ENCODE results near the gene OSTN. TPM values are rescaled to one million over a fixed set of nuclear protein-coding genes. Genes with fewer than 3 reads are reported as not detected.

OSTN gene
- polyA plus RNA-seq, 1 donor from 2014 or later, result 0.17 TPM

DNA sequence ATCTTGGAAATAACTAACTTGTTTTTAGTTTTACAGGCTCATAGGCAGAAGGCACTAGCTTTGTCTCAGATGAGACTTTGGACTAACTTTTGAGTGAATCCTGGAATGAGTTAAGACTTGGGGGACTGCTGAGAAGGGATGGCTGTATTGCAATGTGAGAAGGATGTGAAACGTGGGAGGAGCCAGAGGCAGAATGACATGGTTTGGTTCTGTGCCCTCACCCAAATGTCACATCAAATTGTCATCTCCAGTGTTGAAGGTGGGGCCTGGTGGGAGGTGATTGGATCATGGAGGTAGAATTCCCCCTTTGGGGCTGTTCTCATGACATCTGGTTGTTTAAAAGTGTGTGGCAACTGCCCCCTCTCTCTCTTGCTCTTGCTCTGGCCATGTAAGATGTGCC lies 101.4 kb downstream of the OSTN start:
- H3K4me3 ChIP-seq (ENCODE audit: low read length), result no peak overlapping the region
- H2AFZ ChIP-seq (ENCODE audit: low read depth, low read length), result no peak overlapping the region
- TF ChIP-seq EP300 (conservative IDR thresholded peaks at IDR 0.05; ENCODE audit: poor library complexity, severe bottlenecking) (no peak), MXI1 (conservative IDR thresholded peaks at IDR 0.05; ENCODE audit: poor library complexity, severe bottlenecking) (no peak), POLR2AphosphoS5 (IDR thresholded peaks at IDR 0.05) (no peak), TAF1 (IDR thresholded peaks at IDR 0.05; ENCODE audit: low read depth) (no peak), SMC3 (conservative IDR thresholded peaks at IDR 0.05; ENCODE audit: poor library complexity) (no peak), EZH2 (IDR thresholded peaks at IDR 0.05; ENCODE audit: borderline replicate concordance, insufficient read depth, low read length, poor library complexity, severe bottlenecking) (no peak), RAD21 (conservative IDR thresholded peaks at IDR 0.05) (no peak)
- TF ChIP-seq, protein P1, sequence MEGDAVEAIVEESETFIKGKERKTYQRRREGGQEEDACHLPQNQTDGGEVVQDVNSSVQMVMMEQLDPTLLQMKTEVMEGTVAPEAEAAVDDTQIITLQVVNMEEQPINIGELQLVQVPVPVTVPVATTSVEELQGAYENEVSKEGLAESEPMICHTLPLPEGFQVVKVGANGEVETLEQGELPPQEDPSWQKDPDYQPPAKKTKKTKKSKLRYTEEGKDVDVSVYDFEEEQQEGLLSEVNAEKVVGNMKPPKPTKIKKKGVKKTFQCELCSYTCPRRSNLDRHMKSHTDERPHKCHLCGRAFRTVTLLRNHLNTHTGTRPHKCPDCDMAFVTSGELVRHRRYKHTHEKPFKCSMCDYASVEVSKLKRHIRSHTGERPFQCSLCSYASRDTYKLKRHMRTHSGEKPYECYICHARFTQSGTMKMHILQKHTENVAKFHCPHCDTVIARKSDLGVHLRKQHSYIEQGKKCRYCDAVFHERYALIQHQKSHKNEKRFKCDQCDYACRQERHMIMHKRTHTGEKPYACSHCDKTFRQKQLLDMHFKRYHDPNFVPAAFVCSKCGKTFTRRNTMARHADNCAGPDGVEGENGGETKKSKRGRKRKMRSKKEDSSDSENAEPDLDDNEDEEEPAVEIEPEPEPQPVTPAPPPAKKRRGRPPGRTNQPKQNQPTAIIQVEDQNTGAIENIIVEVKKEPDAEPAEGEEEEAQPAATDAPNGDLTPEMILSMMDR (IDR thresholded peaks at IDR 0.05; ENCODE audit: poor library complexity, severe bottlenecking), result no peak
- TF ChIP-seq, protein P2, sequence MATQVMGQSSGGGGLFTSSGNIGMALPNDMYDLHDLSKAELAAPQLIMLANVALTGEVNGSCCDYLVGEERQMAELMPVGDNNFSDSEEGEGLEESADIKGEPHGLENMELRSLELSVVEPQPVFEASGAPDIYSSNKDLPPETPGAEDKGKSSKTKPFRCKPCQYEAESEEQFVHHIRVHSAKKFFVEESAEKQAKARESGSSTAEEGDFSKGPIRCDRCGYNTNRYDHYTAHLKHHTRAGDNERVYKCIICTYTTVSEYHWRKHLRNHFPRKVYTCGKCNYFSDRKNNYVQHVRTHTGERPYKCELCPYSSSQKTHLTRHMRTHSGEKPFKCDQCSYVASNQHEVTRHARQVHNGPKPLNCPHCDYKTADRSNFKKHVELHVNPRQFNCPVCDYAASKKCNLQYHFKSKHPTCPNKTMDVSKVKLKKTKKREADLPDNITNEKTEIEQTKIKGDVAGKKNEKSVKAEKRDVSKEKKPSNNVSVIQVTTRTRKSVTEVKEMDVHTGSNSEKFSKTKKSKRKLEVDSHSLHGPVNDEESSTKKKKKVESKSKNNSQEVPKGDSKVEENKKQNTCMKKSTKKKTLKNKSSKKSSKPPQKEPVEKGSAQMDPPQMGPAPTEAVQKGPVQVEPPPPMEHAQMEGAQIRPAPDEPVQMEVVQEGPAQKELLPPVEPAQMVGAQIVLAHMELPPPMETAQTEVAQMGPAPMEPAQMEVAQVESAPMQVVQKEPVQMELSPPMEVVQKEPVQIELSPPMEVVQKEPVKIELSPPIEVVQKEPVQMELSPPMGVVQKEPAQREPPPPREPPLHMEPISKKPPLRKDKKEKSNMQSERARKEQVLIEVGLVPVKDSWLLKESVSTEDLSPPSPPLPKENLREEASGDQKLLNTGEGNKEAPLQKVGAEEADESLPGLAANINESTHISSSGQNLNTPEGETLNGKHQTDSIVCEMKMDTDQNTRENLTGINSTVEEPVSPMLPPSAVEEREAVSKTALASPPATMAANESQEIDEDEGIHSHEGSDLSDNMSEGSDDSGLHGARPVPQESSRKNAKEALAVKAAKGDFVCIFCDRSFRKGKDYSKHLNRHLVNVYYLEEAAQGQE (IDR thresholded peaks at IDR 0.05; ENCODE audit: borderline replicate concordance), result no peak
- no peaks in the 10 kb centered on the region for H3K9me2 ChIP-seq (ENCODE audit: insufficient read depth, low read length)
- no peak overlapping the region for H3K4me2 ChIP-seq (ENCODE audit: low read length)
- H3F3A ChIP-seq (ENCODE audit: insufficient read depth, low read length, poor library complexity, severe bottlenecking), result no peaks in the 10 kb centered on the region
- no peaks in the 10 kb centered on the region for H3K9me3 ChIP-seq (ENCODE audit: low read length)
- H3K9ac ChIP-seq (ENCODE audit: low read length), result no peak overlapping the region
- H3K36me3 ChIP-seq (ENCODE audit: insufficient read depth, low read length), result no peaks in the 10 kb centered on the region
- no peak overlapping the region for H3K27ac ChIP-seq (ENCODE audit: low read length)
- H4K20me1 ChIP-seq (ENCODE audit: insufficient read depth), result no peaks in the 10 kb centered on the region
- H3K79me2 ChIP-seq (replicated peaks; ENCODE audit: insufficient read depth, low read length), result no peaks in the 10 kb centered on the region
- H3K27me3 ChIP-seq (ENCODE audit: insufficient read depth, low read depth, low read length), result no peaks in the 10 kb centered on the region

DNA sequence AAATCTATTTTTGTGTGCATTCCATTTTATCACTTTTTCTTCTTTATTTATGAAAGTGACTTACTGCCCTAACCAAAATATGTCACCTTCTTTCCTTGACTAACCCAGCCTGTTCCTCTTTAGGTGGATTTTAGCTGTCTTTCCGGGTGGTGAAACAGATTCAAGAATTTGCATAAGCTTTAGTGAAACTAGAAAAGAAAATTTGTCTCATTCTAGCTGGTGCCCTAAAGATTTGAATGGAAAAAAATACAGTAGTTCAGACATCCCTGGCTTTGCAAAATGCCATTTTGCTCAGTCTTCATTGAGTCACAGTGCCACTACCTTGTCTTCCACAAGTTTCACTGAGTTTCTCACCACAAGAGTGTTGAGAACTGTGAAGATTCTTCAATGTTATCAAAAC lies 102.0 kb downstream of the OSTN start:
- H3K9me3 ChIP-seq (ENCODE audit: low read length), result no peaks in the 10 kb centered on the region
- no peak overlapping the region for H2AFZ ChIP-seq (ENCODE audit: low read depth, low read length)
- H3F3A ChIP-seq (ENCODE audit: insufficient read depth, low read length, poor library complexity, severe bottlenecking), result no peaks in the 10 kb centered on the region
- H3K27me3 ChIP-seq (ENCODE audit: insufficient read depth, low read depth, low read length), result no peaks in the 10 kb centered on the region
- no peak overlapping the region for H3K4me3 ChIP-seq (ENCODE audit: low read length)
- H4K20me1 ChIP-seq (ENCODE audit: insufficient read depth), result no peaks in the 10 kb centered on the region
- no peak for TF ChIP-seq EP300 (conservative IDR thresholded peaks at IDR 0.05; ENCODE audit: poor library complexity, severe bottlenecking)
- no peak for TF ChIP-seq POLR2AphosphoS5 (IDR thresholded peaks at IDR 0.05)
- TF ChIP-seq EZH2 (IDR thresholded peaks at IDR 0.05; ENCODE audit: borderline replicate concordance, insufficient read depth, low read length, poor library complexity, severe bottlenecking), result no peak
- TF ChIP-seq, protein P1 (IDR thresholded peaks at IDR 0.05; ENCODE audit: poor library complexity, severe bottlenecking), result no peak
- no peak for TF ChIP-seq MXI1 (conservative IDR thresholded peaks at IDR 0.05; ENCODE audit: poor library complexity, severe bottlenecking)
- TF ChIP-seq TAF1 (IDR thresholded peaks at IDR 0.05; ENCODE audit: low read depth), result no peak
- TF ChIP-seq SMC3 (conservative IDR thresholded peaks at IDR 0.05; ENCODE audit: poor library complexity), result no peak
- TF ChIP-seq, protein P2 (IDR thresholded peaks at IDR 0.05; ENCODE audit: borderline replicate concordance), result no peak
- no peak for TF ChIP-seq RAD21 (conservative IDR thresholded peaks at IDR 0.05)
- H3K36me3 ChIP-seq (ENCODE audit: insufficient read depth, low read length), result no peaks in the 10 kb centered on the region
- H3K9ac ChIP-seq (ENCODE audit: low read length), result no peak overlapping the region
- H3K27ac ChIP-seq (ENCODE audit: low read length), result no peak overlapping the region
- no peaks in the 10 kb centered on the region for H3K9me2 ChIP-seq (ENCODE audit: insufficient read depth, low read length)
- no peak overlapping the region for H3K4me2 ChIP-seq (ENCODE audit: low read length)
- H3K79me2 ChIP-seq (replicated peaks; ENCODE audit: insufficient read depth, low read length), result no peaks in the 10 kb centered on the region

All from neural cell (in vitro differentiated cells).